ENCODE measurements around the gene RBM44. TPM values are rescaled to one million over a fixed set of nuclear protein-coding genes. Genes with fewer than 3 reads are reported as not detected.
A peak's percentile ranks its signal among the peaks of the same experiment; 100 is the strongest.

Gene RBM44
- total RNA-seq, 1 experiment from 2014 or later, result 0.94 TPM

DNA sequence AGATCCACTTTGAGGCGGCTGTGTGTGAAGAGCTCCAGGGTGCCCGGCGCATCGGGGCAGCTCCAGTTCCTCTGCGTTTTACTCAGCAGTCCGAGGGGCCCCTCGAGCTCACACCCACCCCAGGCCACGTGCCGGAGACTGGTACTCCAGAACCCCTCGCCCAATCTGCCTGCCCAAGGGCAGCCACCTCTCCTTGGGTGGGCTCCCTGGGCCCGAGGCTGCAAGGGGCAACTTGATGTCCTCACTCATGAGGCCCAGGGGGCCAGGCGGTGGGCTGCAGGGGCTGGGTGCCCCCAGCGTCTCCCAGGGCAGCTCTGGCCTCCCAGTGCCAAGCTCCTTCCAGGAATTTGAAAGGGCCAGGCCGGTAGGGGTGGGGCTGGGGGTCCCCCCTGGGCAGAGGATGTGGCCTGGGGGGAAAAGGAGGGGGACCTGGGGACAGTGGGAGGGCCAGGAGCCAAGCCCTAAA lies 77.5 kb downstream of the RBM44 start:
- no peaks in the 10 kb centered on the region for H4K20me1 ChIP-seq (ENCODE audit: insufficient read depth)
- H3K9me3 ChIP-seq (ENCODE audit: insufficient read depth, low read depth), result no peaks in the 10 kb centered on the region
- no peaks in the 10 kb centered on the region for H3K9me2 ChIP-seq (ENCODE audit: insufficient read depth)
- H3K4me1 ChIP-seq (replicated peaks; ENCODE audit: insufficient read depth), result peaks cover 44% of the 10 kb centered on the region
- no peaks in the 10 kb centered on the region for H3K27me3 ChIP-seq (ENCODE audit: insufficient read depth, low read depth)
- no peaks in the 10 kb centered on the region for H3K36me3 ChIP-seq (ENCODE audit: low read depth)
- H3K27ac ChIP-seq, result no peak overlapping the region
- peaks cover 47% of the 10 kb centered on the region for H3K79me2 ChIP-seq (ENCODE audit: low read depth)
- ChIA-PET CTCF (interaction anchor here (0.5 kb wide), 1 partner anchor 12 kb away, joined by 3 read pairs; no protein-coding TSS in a partner anchor), POLR2A (ENCODE audit: unreplicated experiment) (interaction anchor here (0.6 to 0.9 kb wide), 2 partner anchors 11 to 236 kb away, joined by 4 to 17 read pairs; no protein-coding TSS in a partner anchor)
- TF ChIP-seq, protein P1, sequence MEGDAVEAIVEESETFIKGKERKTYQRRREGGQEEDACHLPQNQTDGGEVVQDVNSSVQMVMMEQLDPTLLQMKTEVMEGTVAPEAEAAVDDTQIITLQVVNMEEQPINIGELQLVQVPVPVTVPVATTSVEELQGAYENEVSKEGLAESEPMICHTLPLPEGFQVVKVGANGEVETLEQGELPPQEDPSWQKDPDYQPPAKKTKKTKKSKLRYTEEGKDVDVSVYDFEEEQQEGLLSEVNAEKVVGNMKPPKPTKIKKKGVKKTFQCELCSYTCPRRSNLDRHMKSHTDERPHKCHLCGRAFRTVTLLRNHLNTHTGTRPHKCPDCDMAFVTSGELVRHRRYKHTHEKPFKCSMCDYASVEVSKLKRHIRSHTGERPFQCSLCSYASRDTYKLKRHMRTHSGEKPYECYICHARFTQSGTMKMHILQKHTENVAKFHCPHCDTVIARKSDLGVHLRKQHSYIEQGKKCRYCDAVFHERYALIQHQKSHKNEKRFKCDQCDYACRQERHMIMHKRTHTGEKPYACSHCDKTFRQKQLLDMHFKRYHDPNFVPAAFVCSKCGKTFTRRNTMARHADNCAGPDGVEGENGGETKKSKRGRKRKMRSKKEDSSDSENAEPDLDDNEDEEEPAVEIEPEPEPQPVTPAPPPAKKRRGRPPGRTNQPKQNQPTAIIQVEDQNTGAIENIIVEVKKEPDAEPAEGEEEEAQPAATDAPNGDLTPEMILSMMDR (conservative IDR thresholded peaks at IDR 0.05), result no peak
- TF ChIP-seq EZH2 (IDR thresholded peaks at IDR 0.05; ENCODE audit: low read depth), result no peak
- peak overlapping the region; percentile 86; the same call in 1 of the 2 replicates for H3K4me2 ChIP-seq
- no TSS peak for BruUV-seq (replicated peaks)
- intact Hi-C loops (cut with micrococcal nuclease; ENCODE audit: unreplicated experiment), result no loop called here
- DNase-seq, result no peak
- H2AFZ ChIP-seq, result no peak overlapping the region
- no peak overlapping the region for H3K4me3 ChIP-seq
- H3F3A ChIP-seq (ENCODE audit: insufficient read depth, low read depth), result peaks cover 26% of the 10 kb centered on the region; the same call in 1 of the 2 replicates

DNA sequence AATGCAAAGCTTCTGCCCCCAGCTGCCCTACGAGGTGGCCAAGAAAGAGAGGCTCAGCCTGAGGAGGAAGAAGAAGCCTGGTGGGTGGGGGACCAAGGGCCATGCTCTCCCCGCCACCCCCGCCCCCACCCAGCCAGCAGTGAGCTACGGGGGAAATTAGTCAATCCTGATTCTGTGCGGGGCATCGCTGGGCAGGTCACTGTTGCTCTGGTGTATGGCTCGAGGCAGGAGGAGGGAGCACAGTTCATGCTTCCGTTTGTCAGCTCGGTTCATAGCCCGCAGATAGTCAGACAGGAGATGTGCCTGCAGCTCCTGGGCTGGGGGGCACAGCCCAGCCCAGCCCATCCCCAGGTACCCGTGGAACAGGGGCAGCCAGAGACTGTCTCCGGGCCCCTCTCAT lies 78.0 kb downstream of the RBM44 start:
- Histone ChIP-seq H3K4me3 (no peak overlapping the region), H3K4me2 (no peak overlapping the region), H3K9me2 (ENCODE audit: insufficient read depth) (no peaks in the 10 kb centered on the region), H2AFZ (no peak overlapping the region), H4K20me1 (ENCODE audit: insufficient read depth) (no peaks in the 10 kb centered on the region), H3K27ac (no peak overlapping the region), H3K9me3 (ENCODE audit: insufficient read depth, low read depth) (no peaks in the 10 kb centered on the region), H3K36me3 (ENCODE audit: low read depth) (no peaks in the 10 kb centered on the region), H3K4me1 (replicated peaks; ENCODE audit: insufficient read depth) (peaks cover 44% of the 10 kb centered on the region), H3F3A (ENCODE audit: insufficient read depth, low read depth) (peaks cover 26% of the 10 kb centered on the region; the same call in 1 of the 2 replicates), H3K27me3 (ENCODE audit: insufficient read depth, low read depth) (no peaks in the 10 kb centered on the region), H3K79me2 (ENCODE audit: low read depth) (peaks cover 43% of the 10 kb centered on the region)
- no TSS peak for BruUV-seq (replicated peaks)
- TF ChIP-seq, protein P1 (conservative IDR thresholded peaks at IDR 0.05), result no peak
- TF ChIP-seq EZH2 (IDR thresholded peaks at IDR 0.05; ENCODE audit: low read depth), result no peak
- POLR2A ChIA-PET (ENCODE audit: unreplicated experiment), result interaction anchor here (0.9 kb wide), 1 partner anchor 12 kb away, joined by 17 read pairs; no protein-coding TSS in a partner anchor
- intact Hi-C loops (cut with micrococcal nuclease; ENCODE audit: unreplicated experiment), result no loop called here
- no peak for DNase-seq
- CTCF ChIA-PET, result no interaction called here

DNA sequence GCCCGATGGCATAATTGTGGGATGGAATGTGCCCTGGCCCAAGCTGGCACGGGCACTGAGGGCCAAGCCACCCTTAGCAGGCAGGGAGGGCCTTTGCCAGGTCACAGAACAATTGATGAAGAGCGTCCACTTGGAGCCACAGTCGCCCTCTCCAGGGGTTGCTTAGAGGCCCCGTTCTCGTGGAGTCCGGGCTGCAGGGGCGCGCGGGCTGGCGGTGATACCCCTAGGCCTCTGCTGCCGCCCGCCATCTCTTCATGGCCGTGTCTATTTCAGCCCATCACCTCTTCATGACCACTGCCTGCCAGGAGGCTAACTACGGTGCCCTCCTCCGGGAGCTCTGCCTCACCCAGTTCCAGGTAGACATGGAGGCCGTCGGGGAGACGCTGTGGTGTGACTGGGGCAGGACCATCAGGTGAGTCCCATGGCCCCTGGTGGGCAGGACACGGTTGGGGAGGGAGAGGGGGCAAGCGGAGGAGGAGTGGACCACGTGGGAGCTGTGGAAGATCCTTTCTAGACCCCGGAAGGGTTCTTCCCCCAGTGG lies 78.4 kb downstream of the RBM44 start:
- no peak overlapping the region for H3K4me3 ChIP-seq
- H3K79me2 ChIP-seq (ENCODE audit: low read depth), result peaks cover 38% of the 10 kb centered on the region
- ChIA-PET POLR2A (ENCODE audit: unreplicated experiment) (interaction anchor here (0.9 kb wide), 1 partner anchor 12 kb away, joined by 17 read pairs; no protein-coding TSS in a partner anchor), CTCF (no interaction called here)
- BruUV-seq (replicated peaks), result no TSS peak
- intact Hi-C loops (cut with micrococcal nuclease; ENCODE audit: unreplicated experiment), result no loop called here
- no peak for DNase-seq
- peaks cover 26% of the 10 kb centered on the region; the same call in 1 of the 2 replicates for H3F3A ChIP-seq (ENCODE audit: insufficient read depth, low read depth)
- no peaks in the 10 kb centered on the region for H3K9me2 ChIP-seq (ENCODE audit: insufficient read depth)
- no peak overlapping the region for H3K27ac ChIP-seq
- H4K20me1 ChIP-seq (ENCODE audit: insufficient read depth), result no peaks in the 10 kb centered on the region
- peaks cover 44% of the 10 kb centered on the region for H3K4me1 ChIP-seq (replicated peaks; ENCODE audit: insufficient read depth)
- no peaks in the 10 kb centered on the region for H3K27me3 ChIP-seq (ENCODE audit: insufficient read depth, low read depth)
- TF ChIP-seq EZH2 (IDR thresholded peaks at IDR 0.05; ENCODE audit: low read depth), result no peak
- TF ChIP-seq, protein P1 (conservative IDR thresholded peaks at IDR 0.05), result no peak
- no peak overlapping the region for H2AFZ ChIP-seq
- H3K36me3 ChIP-seq (ENCODE audit: low read depth), result no peaks in the 10 kb centered on the region
- H3K4me2 ChIP-seq, result no peak overlapping the region
- no peaks in the 10 kb centered on the region for H3K9me3 ChIP-seq (ENCODE audit: insufficient read depth, low read depth)

Data from PC-9 (cell line).